Fibroblast of lung (primary cell): ENCODE data around the gene SRPK2. TPM values are rescaled to one million over a fixed set of nuclear protein-coding genes. Genes with fewer than 3 reads are reported as not detected.

Experiments used
- DNase-seq, 2 donors: peaks; one replicate each; pipeline versions ENCODE4 v3.0.0 to v3.0.0-alpha.2; 2010; ENCODE audit warnings: low read depth in 2 of 2
- H2AFZ ChIP-seq: 2 replicates; pipeline ENCODE4 v1.5.1; 2012; ENCODE audit warnings: low read length, control low read depth, inconsistent platforms
- H3K27ac ChIP-seq: 2 replicates; pipeline ENCODE4 v1.5.1; 2011; ENCODE audit warnings: low read length, control low read depth; ENCODE audit not compliant: insufficient read depth
- H3K27me3 ChIP-seq: 2 replicates; pipeline ENCODE4 v1.5.1; 2011; ENCODE audit warnings: mild to moderate bottlenecking, low read length; ENCODE audit not compliant: control insufficient read depth, insufficient read depth
- H3K36me3 ChIP-seq: 2 replicates; pipeline ENCODE4 v1.5.1; 2011; ENCODE audit warnings: low read length; ENCODE audit not compliant: control insufficient read depth, insufficient read depth
- H3K4me1 ChIP-seq: 2 replicates; pipeline ENCODE4 v1.5.1; 2011; ENCODE audit warnings: low read length; ENCODE audit not compliant: control insufficient read depth, insufficient read depth; ENCODE audit errors: extremely low read depth
- H3K4me2 ChIP-seq: 2 replicates; pipeline ENCODE4 v1.5.1; 2011; ENCODE audit warnings: low read length, control low read depth; ENCODE audit not compliant: insufficient read depth; ENCODE audit errors: extremely low read depth
- H3K4me3 ChIP-seq, 4 experiments: fragments of 200-600 bp in 1 of 4; sonication (generic) in 1 of 4; replicated peaks in 1 of 4; 2 replicates each; pipeline ENCODE4 v1.5.1; 2011 to 2016; ENCODE audit warnings: low read length in 4 of 4, low read depth in 3 of 4, mild to moderate bottlenecking in 3 of 4, control low read depth in 2 of 4, inconsistent platforms in 1 of 4, mixed read lengths in 1 of 4; ENCODE audit not compliant: insufficient read depth in 1 of 4; ENCODE audit errors: control extremely low read depth in 1 of 4
- H3K79me2 ChIP-seq: 2 replicates; pipeline ENCODE4 v1.5.1; 2012; ENCODE audit warnings: mild to moderate bottlenecking, low read length, inconsistent platforms; ENCODE audit not compliant: control insufficient read depth, insufficient read depth
- H3K9ac ChIP-seq: 2 replicates; pipeline ENCODE4 v1.5.1; 2011; ENCODE audit warnings: mild to moderate bottlenecking, low read length, control low read depth; ENCODE audit not compliant: insufficient read depth
- H3K9me3 ChIP-seq: 2 replicates; pipeline ENCODE4 v1.5.1; 2012; ENCODE audit warnings: low read depth, low read length; ENCODE audit not compliant: control insufficient read depth, insufficient read depth
- H4K20me1 ChIP-seq: 2 replicates; pipeline ENCODE4 v1.5.1; 2011; ENCODE audit warnings: low read length; ENCODE audit not compliant: control insufficient read depth, insufficient read depth; ENCODE audit errors: extremely low read depth
- EZH2 ChIP-seq: IDR thresholded peaks from 2 replicates; pipeline ENCODE4 v1.5.1; 2012; ENCODE audit warnings: low read length, control low read depth, mild to moderate bottlenecking; ENCODE audit errors: missing control alignments
- polyA plus RNA-seq, 2 donors: library from polyadenylated mRNA; depleted of rRNA in 1 of 2; stranded (reverse) in 1 of 2; unstranded in 1 of 2; fragments of >200 nt; gene quantifications; 2 replicates each; pipeline ENCODE4 v1.2.1, GENCODE V29; 2011 to 2012; ENCODE audit warnings: missing spikeins in 1 of 2
- total RNA-seq: library from RNA; depleted of rRNA; stranded (reverse); fragments of >200 nt; gene quantifications from 2 replicates; pipeline ENCODE4 v1.2.1, GENCODE V29; 2014
- TF ChIP-seq, protein P1 (sequence below), 2 donors: IDR thresholded peaks in 1 of 2; conservative IDR thresholded peaks in 1 of 2; 1 replicate in 1 of 2; 2 replicates in 1 of 2; pipeline ENCODE4 v1.5.1; 2011 to 2012; ENCODE audit warnings: low read length in 2 of 2, control low read depth in 1 of 2, inconsistent platforms in 1 of 2, low read depth in 1 of 2, mild to moderate bottlenecking in 1 of 2

SRPK2 gene
- total and polyA plus RNA-seq, 2 donors (not counting 1 experiment from before 2014, with no cell fraction given), result 27.8 to 61.8 TPM

DNA sequence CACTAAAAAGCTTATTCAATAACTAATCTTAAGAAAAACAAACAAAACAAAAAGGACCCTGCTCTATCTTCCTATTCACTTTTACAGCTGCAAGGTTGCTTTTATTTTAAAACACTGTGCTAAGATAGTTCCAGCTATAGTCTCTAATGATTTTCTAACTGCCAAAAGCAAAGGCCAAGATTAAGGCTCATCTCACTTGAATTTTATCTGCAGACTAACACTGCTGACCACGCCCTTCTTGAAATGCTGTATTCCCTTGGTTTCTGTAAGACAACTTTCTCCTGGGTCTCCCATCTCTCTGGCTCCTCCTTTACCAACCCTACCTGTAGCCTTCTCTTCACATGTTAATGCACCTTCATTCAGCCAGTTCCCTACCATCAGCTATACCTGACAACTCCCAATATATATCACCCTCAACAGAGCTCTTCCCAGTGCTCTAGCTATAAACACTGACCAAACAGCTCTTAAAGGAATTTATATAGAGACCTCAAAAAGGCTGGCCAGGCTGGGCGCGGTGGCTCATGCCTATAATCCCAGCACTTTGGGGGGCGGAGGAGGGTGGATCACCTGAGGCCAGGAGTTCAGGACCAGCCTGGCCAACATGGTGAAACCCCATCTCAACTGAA is 11.7 kb downstream of the SRPK2 start:
- no peaks in the 10 kb centered on the region for H3K9me3 ChIP-seq
- no peaks in the 10 kb centered on the region for H3K4me1 ChIP-seq
- H3K27ac ChIP-seq, result no peak overlapping the region
- TF ChIP-seq, protein P1, sequence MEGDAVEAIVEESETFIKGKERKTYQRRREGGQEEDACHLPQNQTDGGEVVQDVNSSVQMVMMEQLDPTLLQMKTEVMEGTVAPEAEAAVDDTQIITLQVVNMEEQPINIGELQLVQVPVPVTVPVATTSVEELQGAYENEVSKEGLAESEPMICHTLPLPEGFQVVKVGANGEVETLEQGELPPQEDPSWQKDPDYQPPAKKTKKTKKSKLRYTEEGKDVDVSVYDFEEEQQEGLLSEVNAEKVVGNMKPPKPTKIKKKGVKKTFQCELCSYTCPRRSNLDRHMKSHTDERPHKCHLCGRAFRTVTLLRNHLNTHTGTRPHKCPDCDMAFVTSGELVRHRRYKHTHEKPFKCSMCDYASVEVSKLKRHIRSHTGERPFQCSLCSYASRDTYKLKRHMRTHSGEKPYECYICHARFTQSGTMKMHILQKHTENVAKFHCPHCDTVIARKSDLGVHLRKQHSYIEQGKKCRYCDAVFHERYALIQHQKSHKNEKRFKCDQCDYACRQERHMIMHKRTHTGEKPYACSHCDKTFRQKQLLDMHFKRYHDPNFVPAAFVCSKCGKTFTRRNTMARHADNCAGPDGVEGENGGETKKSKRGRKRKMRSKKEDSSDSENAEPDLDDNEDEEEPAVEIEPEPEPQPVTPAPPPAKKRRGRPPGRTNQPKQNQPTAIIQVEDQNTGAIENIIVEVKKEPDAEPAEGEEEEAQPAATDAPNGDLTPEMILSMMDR (conservative IDR thresholded peaks at IDR 0.05 in 1 of 2, IDR thresholded peaks at IDR 0.05 in 1 of 2; ENCODE audit: low read depth in 1 of 2, low read length in 2 of 2), result no peak
- TF ChIP-seq EZH2, result no peak
- no peak overlapping the region for H3K4me2 ChIP-seq
- no peak overlapping the region for H2AFZ ChIP-seq
- no peak overlapping the region for H3K4me3 ChIP-seq
- H3K9ac ChIP-seq, result no peak overlapping the region
- H3K79me2 ChIP-seq, result peaks cover 43% of the 10 kb centered on the region
- no peaks in the 10 kb centered on the region for H4K20me1 ChIP-seq
- no peaks in the 10 kb centered on the region for H3K27me3 ChIP-seq
- no peak for DNase-seq
- no peaks in the 10 kb centered on the region for H3K36me3 ChIP-seq

DNA sequence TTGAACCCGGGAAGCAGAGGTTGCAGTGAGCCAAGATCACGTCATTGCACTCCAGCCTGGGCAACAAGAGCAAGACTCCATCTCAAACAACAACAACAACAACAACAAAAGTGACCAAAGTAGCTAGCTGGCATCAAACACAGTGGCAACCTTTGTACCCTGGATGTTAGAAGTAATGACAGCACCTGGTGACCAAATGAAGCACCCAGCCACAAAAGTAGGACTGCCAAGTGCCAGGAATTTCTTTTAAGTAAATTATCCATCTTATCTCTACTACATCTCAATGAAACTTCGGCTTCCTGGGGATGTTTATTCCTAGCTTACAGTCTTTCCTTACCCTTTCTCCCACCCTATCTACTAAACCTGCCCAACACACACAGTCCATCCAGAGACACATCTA is 18.8 kb downstream of the SRPK2 start:
- H3K4me3 ChIP-seq, result no peak overlapping the region
- no peaks in the 10 kb centered on the region for H4K20me1 ChIP-seq
- no peak overlapping the region for H3K27ac ChIP-seq
- H3K4me2 ChIP-seq, result no peak overlapping the region
- no peaks in the 10 kb centered on the region for H3K36me3 ChIP-seq
- no peaks in the 10 kb centered on the region for H3K4me1 ChIP-seq
- H3K79me2 ChIP-seq, result peaks cover 36% of the 10 kb centered on the region
- no peak for DNase-seq
- H3K9ac ChIP-seq, result no peak overlapping the region
- no peaks in the 10 kb centered on the region for H3K9me3 ChIP-seq
- H3K27me3 ChIP-seq, result no peaks in the 10 kb centered on the region
- no peak overlapping the region for H2AFZ ChIP-seq
- no peak for TF ChIP-seq EZH2
- TF ChIP-seq, protein P1 (conservative IDR thresholded peaks at IDR 0.05 in 1 of 2, IDR thresholded peaks at IDR 0.05 in 1 of 2; ENCODE audit: low read depth in 1 of 2, low read length in 2 of 2), result no peak

DNA sequence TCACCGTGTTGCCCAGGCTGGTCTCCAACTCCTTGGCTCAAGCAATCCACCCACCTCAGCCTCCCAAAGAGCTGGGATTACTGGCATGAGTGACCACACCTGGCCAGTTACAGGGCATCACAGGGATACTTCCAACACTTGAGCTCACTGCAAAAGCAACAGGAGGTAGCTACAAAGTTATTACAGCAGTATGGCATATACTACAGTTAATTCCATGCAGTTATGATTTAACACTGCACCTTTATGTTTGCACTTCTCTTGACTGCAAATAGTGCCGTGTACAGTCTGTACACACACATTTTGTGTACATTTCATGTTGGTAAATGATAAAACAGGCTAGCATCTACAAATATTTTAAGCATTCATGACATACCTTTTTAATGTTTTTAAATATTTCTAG is 21.3 kb downstream of the SRPK2 start:
- Histone ChIP-seq H3K79me2 (peaks cover 33% of the 10 kb centered on the region), H3K27ac (no peak overlapping the region)

More for the DNA sequence above, 21.3 kb downstream of the SRPK2 start:
- H3K36me3 ChIP-seq, result no peaks in the 10 kb centered on the region
- DNase-seq, result no peak
- no peaks in the 10 kb centered on the region for H3K27me3 ChIP-seq
- H2AFZ ChIP-seq, result no peak overlapping the region
- no peaks in the 10 kb centered on the region for H3K4me1 ChIP-seq
- H3K9ac ChIP-seq, result no peak overlapping the region
- H4K20me1 ChIP-seq, result no peaks in the 10 kb centered on the region
- no peaks in the 10 kb centered on the region for H3K9me3 ChIP-seq
- no peak overlapping the region for H3K4me2 ChIP-seq
- H3K4me3 ChIP-seq, result no peak overlapping the region
- no peak for TF ChIP-seq EZH2
- TF ChIP-seq, protein P1 (conservative IDR thresholded peaks at IDR 0.05 in 1 of 2, IDR thresholded peaks at IDR 0.05 in 1 of 2; ENCODE audit: low read depth in 1 of 2, low read length in 2 of 2), result no peak
